Duodenal mucosa (tissue), 2 donors: ENCODE results near the gene PHOSPHO1.
"Not testable (repeated sequence)": the region's sequence is repeated elsewhere in the genome, so short reads cannot be mapped to it uniquely, and the experiment has no call there.

Source experiments
- H3K27ac ChIP-seq: one replicate; pipeline ENCODE4 v1.7.0; 2013; ENCODE audit warnings: low read depth, low read length
- H3K27me3 ChIP-seq, 2 donors: one replicate each; pipeline ENCODE4 v1.7.0; 2013; ENCODE audit warnings: low read length in 2 of 2, control low read depth in 1 of 2; ENCODE audit not compliant: insufficient read depth in 2 of 2, control insufficient read depth in 1 of 2
- H3K36me3 ChIP-seq, 2 donors: one replicate each; pipeline ENCODE4 v1.7.0; 2013; ENCODE audit warnings: low read length in 2 of 2, control low read depth in 1 of 2; ENCODE audit not compliant: insufficient read depth in 2 of 2, control insufficient read depth in 1 of 2
- H3K4me1 ChIP-seq, 2 donors: one replicate each; pipeline ENCODE4 v1.7.0; 2013; ENCODE audit warnings: low read length in 2 of 2, control low read depth in 1 of 2; ENCODE audit not compliant: insufficient read depth in 2 of 2, control insufficient read depth in 1 of 2
- H3K4me3 ChIP-seq, 2 donors: one replicate each; pipeline ENCODE4 v1.7.0; 2013; ENCODE audit warnings: low read length in 2 of 2, low read depth in 1 of 2
- H3K9ac ChIP-seq, 2 donors: one replicate each; pipeline ENCODE4 v1.7.0; 2013; ENCODE audit warnings: low read length in 2 of 2, low read depth in 1 of 2
- H3K9me3 ChIP-seq, 2 donors: one replicate each; pipeline ENCODE4 v1.7.0; 2013; ENCODE audit warnings: low read length in 2 of 2, control low read depth in 1 of 2; ENCODE audit not compliant: control insufficient read depth in 1 of 2

Gene PHOSPHO1

GRCh38 chr17:49180998-49181635 lies 49.5 kb downstream of the PHOSPHO1 start:
- no peaks in the 10 kb centered on the region for H3K4me1 ChIP-seq
- no peak overlapping the region for H3K9ac ChIP-seq
- no peaks in the 10 kb centered on the region for H3K36me3 ChIP-seq
- no peak overlapping the region for H3K27ac ChIP-seq
- H3K4me3 ChIP-seq, result no peak overlapping the region
- H3K27me3 ChIP-seq, result no peaks in the 10 kb centered on the region
- H3K9me3 ChIP-seq, result peaks cover 6 to 26% of the 10 kb centered on the region in 2 donors

- no peak overlapping the region for H3K9ac ChIP-seq
- peaks cover 14 to 34% of the 10 kb centered on the region in 2 donors for H3K9me3 ChIP-seq
- H3K27me3 ChIP-seq, result no peaks in the 10 kb centered on the region
Measured at GRCh38 chr17:49180303-49180702, 50.3 kb downstream of the PHOSPHO1 start.

GRCh38 chr17:49175978-49176377 lies 54.6 kb downstream of the PHOSPHO1 start:
- not testable (repeated sequence) for H3K9ac ChIP-seq, H3K4me1 ChIP-seq, H3K27me3 ChIP-seq, H3K4me3 ChIP-seq, H3K36me3 ChIP-seq, H3K27ac ChIP-seq
- peaks cover 15 to 23% of the 10 kb centered on the region in 2 donors for H3K9me3 ChIP-seq

More at GRCh38 chr17:49180303-49180702, 50.3 kb downstream of the PHOSPHO1 start:
- Histone ChIP-seq H3K27ac (no peak overlapping the region), H3K4me3 (no peak overlapping the region), H3K36me3 (no peaks in the 10 kb centered on the region), H3K4me1 (no peaks in the 10 kb centered on the region)
